ENCODE measurements around the gene AUH. TPM values are rescaled to one million over a fixed set of nuclear protein-coding genes. Genes with fewer than 3 reads are reported as not detected.
A peak's percentile ranks its signal among the peaks of the same experiment; 100 is the strongest.

Gene AUH
- total RNA-seq, 1 donor from 2014 or later, result 28.5 TPM

DNA sequence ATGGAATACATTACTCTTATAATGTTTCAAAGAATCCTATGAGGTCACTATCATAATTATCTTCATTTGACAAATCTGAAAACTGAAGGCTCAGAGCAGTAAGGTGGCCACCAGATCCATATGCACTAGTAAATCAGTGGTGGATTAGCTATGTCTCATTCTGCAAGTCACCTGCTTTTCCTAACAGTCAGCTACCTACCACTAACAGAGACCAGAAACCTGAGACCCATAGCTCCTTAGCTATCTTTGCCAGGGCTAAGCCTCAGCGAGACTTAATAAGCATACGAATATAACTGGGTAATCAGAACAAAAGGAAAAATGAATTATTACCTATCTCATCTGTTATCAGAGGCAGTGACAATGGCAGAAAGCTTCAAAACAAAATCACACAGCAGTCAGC lies 118.7 kb downstream of the AUH start:
- Mint-ChIP-seq H3K4me3 (ENCODE audit: unreplicated experiment) (no peak overlapping the region), H3K9me3 (ENCODE audit: unreplicated experiment) (no peaks in the 10 kb centered on the region), H3K4me1 (ENCODE audit: low read depth, unreplicated experiment) (peaks cover 30% of the 10 kb centered on the region), H3K27me3 (ENCODE audit: unreplicated experiment) (peaks cover 4% of the 10 kb centered on the region), H3K27ac (ENCODE audit: unreplicated experiment) (no peak overlapping the region), H3K36me3 (ENCODE audit: unreplicated experiment) (no peaks in the 10 kb centered on the region)
- DNase-seq, result no peak
- TF ChIP-seq, protein P1, sequence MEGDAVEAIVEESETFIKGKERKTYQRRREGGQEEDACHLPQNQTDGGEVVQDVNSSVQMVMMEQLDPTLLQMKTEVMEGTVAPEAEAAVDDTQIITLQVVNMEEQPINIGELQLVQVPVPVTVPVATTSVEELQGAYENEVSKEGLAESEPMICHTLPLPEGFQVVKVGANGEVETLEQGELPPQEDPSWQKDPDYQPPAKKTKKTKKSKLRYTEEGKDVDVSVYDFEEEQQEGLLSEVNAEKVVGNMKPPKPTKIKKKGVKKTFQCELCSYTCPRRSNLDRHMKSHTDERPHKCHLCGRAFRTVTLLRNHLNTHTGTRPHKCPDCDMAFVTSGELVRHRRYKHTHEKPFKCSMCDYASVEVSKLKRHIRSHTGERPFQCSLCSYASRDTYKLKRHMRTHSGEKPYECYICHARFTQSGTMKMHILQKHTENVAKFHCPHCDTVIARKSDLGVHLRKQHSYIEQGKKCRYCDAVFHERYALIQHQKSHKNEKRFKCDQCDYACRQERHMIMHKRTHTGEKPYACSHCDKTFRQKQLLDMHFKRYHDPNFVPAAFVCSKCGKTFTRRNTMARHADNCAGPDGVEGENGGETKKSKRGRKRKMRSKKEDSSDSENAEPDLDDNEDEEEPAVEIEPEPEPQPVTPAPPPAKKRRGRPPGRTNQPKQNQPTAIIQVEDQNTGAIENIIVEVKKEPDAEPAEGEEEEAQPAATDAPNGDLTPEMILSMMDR (IDR thresholded peaks at IDR 0.05; ENCODE audit: partially characterized antibody, unreplicated experiment), result no peak

DNA sequence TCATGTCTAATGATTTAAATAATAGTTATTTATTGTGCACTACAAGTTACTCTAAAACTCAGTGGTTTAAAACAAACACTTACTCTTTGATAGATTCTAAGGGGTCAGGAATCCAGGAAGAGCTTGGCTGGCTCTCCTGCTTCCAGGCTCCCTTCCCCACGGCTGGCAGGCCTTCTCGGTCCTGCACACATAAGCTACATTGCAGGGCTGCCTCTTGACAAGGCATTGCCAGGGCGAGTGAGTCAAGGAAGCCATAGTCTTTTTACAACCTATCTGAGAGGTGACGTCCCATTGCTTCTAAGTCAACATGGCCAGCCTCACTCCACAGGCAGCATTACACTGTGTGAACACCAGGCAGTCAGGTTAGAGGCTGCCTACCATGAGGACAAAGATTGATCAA lies 119.8 kb downstream of the AUH start:
- H3K4me3 Mint-ChIP-seq (ENCODE audit: unreplicated experiment), result no peak overlapping the region
- peaks cover 23% of the 10 kb centered on the region for H3K4me1 Mint-ChIP-seq (ENCODE audit: low read depth, unreplicated experiment)
- no peak overlapping the region for H3K27ac Mint-ChIP-seq (ENCODE audit: unreplicated experiment)
- no peak for DNase-seq
- H3K36me3 Mint-ChIP-seq (ENCODE audit: unreplicated experiment), result no peaks in the 10 kb centered on the region
- peaks cover 2% of the 10 kb centered on the region for H3K27me3 Mint-ChIP-seq (ENCODE audit: unreplicated experiment)
- H3K9me3 Mint-ChIP-seq (ENCODE audit: unreplicated experiment), result no peaks in the 10 kb centered on the region
- TF ChIP-seq, protein P1 (IDR thresholded peaks at IDR 0.05; ENCODE audit: partially characterized antibody, unreplicated experiment), result no peak

DNA sequence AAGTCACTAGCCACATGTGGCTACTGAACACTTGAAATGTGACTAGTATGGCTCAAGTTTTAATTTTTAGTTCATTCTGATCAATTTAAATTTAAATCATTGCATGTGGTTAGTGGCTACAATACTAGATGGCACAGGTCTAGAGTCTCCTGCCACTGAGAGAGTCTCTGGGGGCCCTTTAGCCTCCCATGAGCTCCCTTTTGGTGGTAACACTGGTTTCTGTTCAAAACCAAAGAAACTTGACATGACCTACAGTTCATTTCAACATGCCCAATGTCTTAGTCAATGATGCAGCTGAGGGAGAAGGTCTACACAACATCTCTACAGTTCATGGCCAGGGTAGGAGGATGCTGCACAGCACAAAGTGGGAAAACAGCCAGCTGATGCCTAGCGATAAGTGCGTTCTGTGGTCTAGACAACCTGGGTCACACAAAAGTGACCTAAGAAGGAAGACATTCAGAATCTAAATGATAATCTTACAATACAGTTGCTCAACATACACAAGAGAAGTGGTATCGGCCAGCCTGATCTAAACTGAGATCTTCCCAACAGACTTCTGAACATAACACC lies 121.0 kb downstream of the AUH start:
- no peak for DNase-seq
- TF ChIP-seq, protein P1 (IDR thresholded peaks at IDR 0.05; ENCODE audit: partially characterized antibody, unreplicated experiment), result no peak
- Mint-ChIP-seq H3K9me3 (ENCODE audit: unreplicated experiment) (no peaks in the 10 kb centered on the region), H3K4me3 (ENCODE audit: unreplicated experiment) (no peak overlapping the region), H3K4me1 (ENCODE audit: low read depth, unreplicated experiment) (peaks cover 15% of the 10 kb centered on the region), H3K27ac (ENCODE audit: unreplicated experiment) (no peak overlapping the region), H3K27me3 (ENCODE audit: unreplicated experiment) (peaks cover 1% of the 10 kb centered on the region), H3K36me3 (ENCODE audit: unreplicated experiment) (no peaks in the 10 kb centered on the region)

DNA sequence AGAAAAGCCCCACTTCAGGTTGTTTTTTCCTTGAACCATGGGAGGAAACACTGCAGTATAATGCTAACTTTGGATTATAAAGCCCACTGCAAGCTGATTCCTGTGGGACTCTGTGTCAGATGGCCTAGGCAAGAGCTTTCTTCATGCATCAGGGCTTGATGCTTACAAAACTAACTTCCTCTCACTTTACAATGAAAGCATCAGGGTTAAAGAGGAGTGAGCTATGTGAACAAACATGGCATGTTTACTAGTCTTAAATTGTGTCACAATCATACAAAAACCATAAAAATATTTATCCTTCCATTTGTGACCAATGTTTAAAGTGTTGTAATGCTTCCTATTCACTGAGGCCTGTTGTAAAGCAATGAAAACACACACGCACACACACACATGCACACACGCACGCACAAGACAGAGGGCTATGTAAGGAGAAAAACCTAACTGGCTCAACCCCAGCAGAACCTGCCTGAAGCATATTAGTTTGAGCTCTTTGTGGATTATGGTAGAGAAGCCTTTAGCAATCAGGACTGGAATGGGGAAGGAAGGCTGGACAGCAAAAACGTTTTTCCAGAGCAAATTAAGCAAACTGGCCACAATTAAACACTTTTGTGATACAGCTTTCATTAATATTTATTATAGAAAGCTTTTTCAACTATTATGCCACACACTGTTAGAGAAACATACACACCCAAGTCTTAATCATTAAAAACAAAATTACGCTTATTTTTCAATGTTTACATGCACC lies 122.2 kb downstream of the AUH start:
- Mint-ChIP-seq H3K27me3 (ENCODE audit: unreplicated experiment) (no peaks in the 10 kb centered on the region), H3K4me3 (ENCODE audit: unreplicated experiment) (peak overlapping the region; percentile 8), H3K9me3 (ENCODE audit: unreplicated experiment) (no peaks in the 10 kb centered on the region), H3K36me3 (ENCODE audit: unreplicated experiment) (no peaks in the 10 kb centered on the region), H3K27ac (ENCODE audit: unreplicated experiment) (peak overlapping the region; percentile 46), H3K4me1 (ENCODE audit: low read depth, unreplicated experiment) (peaks cover 15% of the 10 kb centered on the region)
- peak; percentile 31 for DNase-seq
- TF ChIP-seq, protein P1 (IDR thresholded peaks at IDR 0.05; ENCODE audit: partially characterized antibody, unreplicated experiment), result no peak

DNA sequence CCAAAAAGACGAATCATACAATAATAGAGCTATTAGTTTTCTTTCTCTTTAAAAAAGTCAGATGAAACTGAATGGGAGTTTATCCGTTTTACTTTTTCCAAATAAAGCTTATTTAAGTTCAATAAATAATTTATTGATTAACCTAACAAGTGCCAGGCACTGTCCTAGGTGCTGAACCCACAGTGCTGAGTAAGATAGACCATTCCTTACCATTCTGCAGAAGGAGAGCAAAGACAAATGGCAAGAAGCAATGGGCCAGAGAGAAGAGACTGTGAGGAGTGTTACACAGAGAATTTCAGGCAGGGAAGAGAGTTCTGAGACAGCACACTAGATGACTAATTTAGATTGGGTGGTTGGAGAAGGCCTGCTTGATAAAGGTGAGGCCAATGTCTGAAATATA lies 127.2 kb downstream of the AUH start:
- TF ChIP-seq, protein P1 (IDR thresholded peaks at IDR 0.05; ENCODE audit: partially characterized antibody, unreplicated experiment), result no peak
- Mint-ChIP-seq H3K4me1 (ENCODE audit: low read depth, unreplicated experiment) (peaks cover 11% of the 10 kb centered on the region), H3K27ac (ENCODE audit: unreplicated experiment) (no peak overlapping the region), H3K36me3 (ENCODE audit: unreplicated experiment) (no peaks in the 10 kb centered on the region), H3K27me3 (ENCODE audit: unreplicated experiment) (no peaks in the 10 kb centered on the region), H3K9me3 (ENCODE audit: unreplicated experiment) (no peaks in the 10 kb centered on the region), H3K4me3 (ENCODE audit: unreplicated experiment) (no peak overlapping the region)
- no peak for DNase-seq
